GM18520 (cell line): ENCODE data around the gene FILIP1L.

Source experiments
- ATAC-seq: cut with Tn5 transposase; IDR thresholded peaks from one replicate; pipeline ENCODE4 v1.9.1; 2021; ENCODE audit not compliant: unreplicated experiment

The FILIP1L gene

DNA sequence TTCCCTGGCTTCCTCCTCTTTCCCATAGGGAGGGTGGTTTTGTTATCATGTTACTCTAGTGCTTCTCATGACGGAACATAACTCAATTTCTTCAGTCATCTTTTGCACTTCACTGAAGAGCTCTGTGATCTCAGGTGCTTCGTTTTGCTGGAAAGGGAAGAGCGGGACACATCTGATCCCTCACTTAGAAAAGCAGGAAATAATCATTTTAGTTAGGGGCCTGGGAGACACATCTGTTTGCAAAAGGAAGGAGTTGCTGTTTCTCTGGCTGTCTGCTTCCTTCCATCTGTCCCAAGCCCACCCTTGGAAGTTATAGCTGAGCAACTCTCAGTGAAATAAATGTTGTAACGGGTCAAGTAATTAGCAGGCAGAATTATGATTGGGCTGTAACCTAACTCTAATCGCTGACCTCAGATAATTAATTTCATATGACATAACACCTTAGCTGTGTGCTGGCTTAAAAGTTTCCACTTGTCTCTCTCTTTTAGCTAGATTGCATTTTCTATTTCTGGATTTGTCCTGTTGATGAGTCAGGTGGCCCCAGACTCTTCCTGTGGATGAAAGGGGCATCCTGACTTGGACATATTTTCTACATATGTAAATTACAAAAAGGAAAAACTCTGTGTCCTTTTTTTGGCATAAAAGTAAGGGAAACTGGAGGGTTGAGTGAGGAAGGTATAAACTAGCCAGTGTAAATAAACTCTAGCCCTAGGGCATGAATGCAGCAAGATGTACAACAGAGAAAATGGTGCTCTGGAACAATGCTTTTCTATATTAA, 11.0 kb upstream of the FILIP1L start:
- ATAC-seq, result no peak

DNA sequence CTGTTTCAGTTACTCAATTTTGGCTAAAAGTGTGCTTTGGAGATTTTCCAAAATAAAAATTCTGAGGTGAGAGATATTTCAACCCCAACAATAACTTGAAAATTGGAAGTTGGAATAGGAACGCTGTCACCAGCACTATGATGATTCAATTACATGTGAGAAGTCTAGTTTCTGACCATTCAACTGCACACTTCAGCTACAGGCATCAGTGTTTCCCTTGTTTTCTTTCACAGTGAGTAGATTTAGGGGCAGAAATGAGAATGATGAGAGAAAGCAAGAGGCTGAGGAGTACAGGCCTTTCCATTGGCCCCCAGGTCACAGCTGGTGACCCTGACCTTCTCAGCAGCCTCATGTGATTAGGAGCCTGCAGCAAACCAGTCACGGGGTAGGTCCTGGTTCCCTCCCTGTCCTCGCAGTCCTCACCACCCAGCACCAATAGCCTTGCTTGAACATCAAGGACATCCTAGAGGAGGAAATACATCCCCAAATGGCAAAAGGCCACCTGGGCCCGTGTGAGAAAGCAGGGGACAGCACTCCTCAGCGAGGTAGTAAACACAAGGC, 10.0 kb upstream of the FILIP1L start:
- ATAC-seq, result no peak

DNA sequence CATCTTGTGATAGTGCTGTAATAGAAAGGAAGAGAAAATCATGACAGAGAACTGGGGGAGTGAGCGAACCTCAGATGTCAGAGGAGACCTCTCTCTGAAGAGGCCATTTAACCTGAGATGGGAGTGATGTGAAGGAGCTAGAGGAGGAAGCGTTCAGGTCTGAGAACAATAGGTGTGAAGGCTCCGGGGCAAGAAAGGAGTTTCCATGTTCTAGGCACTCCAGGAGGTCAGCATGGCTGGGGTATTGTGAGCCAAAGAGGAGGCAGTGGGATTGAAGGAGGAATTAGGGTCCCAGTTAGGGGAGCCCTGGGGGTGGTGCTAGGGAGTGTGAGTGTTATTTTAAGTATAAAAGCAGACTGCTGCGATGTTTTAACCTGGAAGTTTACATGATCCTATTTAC, 8.8 kb upstream of the FILIP1L start:
- no peak for ATAC-seq

DNA sequence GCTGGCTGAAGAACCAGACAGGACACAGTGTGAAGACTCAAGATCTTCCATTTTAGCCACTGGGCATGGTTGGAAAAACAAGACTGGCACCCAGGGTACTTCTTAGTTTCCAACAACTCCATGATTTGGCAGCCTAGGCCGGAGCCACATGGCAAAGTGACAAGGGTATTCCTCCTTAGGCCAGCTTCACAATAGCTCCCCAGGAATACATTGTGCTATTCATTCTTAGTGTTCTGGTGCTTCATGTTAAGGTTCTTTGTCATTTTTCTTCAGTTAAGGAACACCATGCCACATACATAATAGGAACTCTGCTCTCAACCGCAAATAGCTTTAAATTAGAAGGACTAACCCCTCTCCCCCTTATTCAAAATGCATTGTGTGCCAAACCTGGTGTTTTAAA, 8.0 kb upstream of the FILIP1L start:
- ATAC-seq, result no peak

DNA sequence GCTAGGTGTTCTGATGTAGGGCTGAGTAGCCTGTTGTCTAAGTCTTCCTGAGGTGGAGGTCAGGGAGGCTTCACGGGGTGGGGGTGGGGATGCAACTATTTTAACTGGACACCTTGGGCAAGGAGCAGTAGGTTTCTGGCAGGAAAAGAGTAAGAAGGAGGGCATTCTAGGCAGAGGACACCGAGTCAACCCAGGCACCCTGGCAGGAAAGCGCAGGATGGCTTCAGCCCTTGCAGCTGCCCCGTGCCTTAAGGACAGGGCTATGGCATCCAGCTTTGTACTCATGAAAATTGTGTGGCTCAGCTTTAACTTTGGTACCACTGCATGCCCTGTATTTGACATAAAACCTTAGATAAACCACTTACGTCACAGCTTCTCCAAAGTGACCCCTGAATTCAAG, 6.4 kb upstream of the FILIP1L start:
- ATAC-seq, result no peak

DNA sequence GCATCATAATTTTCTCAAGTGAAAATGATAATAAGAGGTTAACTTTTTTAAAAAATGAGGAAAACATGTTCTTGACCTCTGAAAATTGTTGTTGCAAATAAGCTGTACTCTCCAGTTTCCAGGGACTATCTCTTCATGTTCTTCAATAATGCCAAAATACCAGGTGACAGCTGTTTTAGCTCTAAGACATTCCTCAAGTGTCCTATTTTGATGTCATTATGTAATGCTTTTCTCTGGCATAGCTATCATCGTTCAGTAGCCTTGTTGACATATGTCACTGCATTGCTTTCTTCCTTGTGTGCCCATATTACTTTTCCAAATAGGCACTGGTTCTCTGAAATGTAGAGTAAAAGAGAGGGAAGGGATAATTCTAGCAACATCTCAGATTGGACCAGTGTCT, 5.7 kb upstream of the FILIP1L start:
- ATAC-seq, result no peak

DNA sequence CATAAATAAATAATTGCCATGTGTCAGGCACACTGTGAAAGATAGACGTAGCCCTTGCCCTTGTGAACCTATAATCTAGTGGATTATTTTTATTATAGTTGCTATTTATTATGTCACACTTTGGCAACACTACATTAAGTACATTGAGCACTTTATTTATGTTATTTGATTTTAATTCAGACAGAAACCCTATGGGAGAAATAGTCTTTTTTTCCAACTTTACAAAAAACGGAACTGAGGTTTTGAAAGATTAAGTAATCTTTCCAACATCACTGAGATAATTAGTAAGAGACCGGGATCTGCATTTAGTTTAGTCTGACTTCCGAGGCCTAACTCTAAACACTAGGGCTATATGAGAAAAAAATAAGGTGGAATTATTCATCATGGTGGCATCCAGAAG, 2.8 kb upstream of the FILIP1L start:
- ATAC-seq, result no peak

DNA sequence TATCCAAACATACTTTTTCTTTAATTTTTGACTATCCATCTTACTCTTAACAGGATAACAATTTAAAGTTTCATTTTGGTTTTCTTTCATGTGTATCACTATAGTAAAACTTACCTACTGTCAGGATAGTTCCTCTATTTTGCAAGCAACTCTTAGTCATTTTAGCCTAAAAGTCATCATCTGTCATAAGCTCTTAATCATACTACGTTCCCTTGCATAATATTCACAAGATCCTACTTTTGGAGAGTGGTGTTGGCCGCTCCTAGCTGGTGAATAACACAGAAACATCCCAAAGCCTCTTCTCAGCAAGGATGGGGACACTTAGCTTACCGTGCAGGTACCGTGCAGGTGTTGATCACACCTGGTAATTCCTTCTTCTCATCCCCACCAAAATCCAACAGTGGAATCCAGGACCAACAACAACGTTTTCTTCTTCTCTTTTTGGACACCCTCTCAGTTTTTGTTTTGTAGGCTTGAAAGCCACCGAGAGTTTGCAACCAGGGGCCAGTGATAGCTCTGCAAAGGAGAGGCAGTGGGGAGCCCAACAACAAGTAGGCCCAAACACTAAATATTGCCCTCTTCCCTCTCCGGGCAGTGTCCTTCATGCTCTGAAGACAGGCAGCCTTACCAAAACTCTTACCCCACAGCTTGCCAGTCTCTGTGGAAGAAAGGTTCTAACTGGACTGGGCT, 433 bp downstream of the FILIP1L start:
- ATAC-seq, result no peak

DNA sequence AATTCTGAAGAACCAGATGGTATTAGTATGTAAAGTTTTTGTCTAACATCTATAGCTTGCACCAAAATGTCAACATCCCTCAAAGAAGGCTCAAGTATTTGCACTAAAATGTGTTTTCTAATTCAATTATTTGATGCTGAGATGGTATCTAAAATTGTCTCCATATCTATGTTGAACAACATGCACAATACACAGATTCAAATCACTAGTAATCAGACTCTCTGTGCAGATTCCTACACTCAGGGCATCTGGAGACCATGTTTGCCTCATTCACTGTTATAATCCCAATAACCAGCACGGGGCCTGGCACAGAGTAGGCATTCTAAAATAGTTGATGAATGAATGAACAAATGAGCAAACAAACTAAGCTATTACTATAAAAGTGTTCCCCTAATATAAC, 2.6 kb downstream of the FILIP1L start:
- ATAC-seq, result no peak

DNA sequence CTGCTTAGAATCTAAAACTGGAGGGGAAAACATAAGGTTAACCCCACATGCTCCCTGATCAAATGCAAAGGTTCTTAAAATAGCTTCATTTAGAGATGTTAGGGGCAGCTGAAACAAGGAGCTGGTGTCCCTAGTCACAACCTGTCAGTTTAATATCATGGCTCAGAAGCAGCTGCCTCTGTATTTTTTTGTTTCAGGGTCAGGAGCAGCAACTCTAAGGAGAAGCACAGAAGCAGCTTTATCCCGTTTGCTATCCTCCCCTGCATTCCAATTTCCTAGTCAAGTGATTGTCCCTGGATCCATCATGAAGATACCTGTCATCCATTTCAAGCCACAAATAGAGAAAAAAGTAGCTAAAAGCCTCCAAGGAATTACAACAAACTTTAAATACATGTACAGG, 4.1 kb downstream of the FILIP1L start:
- ATAC-seq, result no peak

DNA sequence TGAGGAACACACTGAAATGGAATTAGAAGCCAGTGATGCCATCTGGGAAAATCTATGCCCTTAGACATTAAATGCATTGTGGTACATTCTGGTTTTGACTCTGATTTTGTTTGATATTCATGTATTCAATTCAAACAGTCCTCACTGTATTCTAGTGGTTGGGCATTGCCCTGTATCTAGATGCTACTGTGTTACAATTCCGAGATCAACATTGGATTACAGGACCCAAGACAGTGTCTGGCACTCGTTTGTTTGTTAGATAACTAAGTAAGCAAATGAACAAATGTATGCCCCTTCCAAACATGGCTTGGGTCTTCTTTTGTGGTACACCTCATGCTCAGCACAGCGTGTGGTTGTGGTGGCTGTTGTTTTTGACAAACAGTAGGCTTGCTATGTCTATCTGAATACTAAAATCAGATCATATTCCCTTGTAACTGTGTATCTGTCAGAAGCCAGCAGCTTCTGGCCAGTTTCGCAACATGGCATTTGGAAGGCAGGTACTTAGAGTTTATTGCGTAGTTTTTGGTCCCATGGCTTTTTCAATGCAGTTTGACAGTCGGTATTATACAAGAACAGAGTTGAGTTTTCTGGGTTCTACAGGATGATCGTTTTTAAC, 5.7 kb downstream of the FILIP1L start:
- no peak for ATAC-seq

DNA sequence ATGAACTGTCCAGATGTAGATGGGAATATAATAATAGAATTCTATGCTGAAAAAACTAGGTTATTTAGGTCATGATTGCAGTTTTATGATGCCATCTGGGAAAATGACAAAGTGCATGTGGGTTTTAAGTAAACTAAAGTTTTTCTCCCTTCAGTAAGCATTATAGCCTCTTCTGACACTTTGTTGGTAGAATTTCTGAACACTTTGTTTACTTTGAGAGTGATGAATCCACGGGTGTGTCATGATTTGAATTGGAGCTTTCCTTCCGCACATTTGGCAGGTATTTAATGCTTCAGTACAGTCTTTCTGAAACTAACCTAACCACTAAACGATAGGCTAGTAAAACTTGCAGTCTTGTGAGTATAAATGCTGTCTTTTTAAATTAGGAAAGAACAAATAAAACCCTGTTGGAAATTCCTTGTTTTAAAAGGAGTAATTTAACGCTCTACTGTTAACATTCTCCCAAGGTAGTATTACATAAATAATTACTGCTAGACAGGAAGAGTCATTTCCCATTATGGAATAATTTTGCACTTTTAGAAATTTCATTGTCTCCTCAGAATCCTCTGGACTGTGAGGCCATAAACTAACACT, 7.0 kb downstream of the FILIP1L start:
- no peak for ATAC-seq

DNA sequence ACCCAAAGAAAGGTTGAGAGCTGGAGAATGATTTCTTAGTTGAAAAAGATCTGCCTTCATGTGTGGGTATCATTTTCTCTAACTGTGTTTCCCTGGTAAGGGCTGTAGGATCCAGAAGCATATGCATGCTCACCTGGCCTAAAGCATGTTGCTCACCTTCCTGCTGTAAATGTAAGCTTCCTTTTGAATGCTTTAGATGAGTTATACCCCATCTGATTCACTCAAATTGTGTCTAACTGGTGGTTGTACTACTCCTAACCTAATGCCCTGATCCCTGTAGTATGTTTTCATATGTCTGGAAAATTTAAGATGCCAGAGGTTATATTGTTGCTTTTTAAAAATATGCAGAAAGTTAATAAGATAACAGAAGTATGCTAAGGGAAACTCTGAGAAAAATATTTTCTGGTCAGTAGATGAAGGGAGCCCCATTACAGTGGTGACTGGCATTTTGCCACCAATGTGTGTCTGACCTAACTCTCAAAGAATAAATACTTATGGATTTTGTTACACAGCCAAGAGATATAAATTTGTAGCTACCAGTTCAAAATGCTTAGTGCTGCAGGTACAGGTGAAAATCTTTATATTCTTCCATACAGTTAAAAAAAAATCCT, 7.7 kb downstream of the FILIP1L start:
- no peak for ATAC-seq

DNA sequence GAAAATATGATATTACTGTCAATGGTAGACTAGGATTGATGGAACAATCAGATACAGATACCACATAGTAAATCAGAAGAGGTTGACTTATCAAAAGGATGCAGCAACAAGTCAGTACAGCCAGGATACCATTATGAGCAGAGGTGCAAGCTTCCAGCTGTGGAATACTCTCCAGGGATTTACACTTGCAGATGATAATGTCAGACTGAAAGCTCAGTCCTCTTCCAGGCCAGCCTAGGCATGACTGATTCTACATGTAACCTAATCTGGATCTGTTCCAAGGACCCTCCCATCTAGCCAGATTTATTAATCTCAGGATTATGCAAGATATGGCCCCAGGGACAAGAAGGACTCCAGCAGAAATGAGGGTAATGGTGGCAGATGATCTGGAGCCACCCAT, 8.2 kb downstream of the FILIP1L start:
- no peak for ATAC-seq

DNA sequence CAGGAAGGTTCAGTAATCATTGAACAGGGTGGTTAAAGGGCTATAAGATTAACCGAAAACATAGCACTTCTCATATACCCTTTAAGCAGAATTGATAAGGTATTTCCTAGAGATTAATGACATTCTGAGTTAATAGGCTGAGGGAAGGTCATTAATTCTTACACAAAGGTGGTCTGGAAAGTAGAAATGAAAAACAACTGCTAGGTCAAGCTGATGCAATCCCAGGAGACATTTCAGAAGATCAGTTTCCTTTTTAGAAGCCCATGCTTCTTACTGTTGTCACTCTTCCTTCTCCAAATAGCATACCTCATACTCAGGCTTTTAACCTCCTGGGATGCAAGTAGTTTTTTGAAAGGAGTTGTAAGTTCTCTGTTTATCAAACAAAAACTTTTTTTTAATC, 8.8 kb downstream of the FILIP1L start:
- ATAC-seq, result no peak

DNA sequence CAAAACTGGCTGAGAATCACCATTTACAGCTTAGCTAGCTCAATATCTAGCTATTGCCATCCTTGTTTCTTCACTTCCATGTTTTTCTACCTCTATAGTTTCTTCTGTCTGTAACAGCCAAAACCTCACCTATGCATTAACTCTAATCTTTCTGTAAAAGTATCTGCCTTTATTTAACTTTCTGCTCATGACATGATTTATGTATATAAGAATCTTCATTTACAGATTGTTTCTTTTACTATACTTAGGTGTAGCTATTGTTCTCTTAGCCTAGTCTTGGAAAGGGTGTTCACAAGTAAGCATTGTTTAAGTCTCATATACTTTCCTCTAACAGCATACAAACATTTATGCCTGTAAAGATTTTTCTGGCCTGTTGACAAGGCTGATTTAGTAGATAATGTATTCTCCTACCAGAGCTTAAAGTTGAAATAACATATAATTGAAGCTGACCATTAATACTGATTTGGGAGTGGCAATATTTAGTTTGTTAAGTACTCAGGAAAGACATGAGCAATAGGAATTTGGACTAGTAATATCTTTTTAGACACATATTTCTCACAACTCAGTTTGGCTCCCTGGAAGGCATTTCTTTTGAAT, 9.4 kb downstream of the FILIP1L start:
- no peak for ATAC-seq

DNA sequence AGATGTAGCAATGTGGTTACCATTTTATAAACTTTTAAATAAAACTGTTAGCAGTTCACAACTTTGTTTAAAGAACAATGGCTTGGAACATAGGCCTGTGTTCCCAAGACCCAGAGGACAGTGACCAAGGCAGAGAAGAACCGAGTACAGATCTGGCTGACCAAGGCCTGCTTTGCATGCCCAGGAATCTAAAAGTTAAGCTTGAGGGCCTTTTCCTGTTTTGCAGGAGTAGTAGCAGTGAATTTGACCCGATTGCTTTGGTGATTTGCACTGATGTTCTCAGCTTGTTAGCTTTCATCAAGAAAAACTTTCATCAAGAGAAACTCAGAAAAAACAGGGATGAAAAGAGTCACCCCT, 9.9 kb downstream of the FILIP1L start:
- peak; percentile 7 for ATAC-seq

DNA sequence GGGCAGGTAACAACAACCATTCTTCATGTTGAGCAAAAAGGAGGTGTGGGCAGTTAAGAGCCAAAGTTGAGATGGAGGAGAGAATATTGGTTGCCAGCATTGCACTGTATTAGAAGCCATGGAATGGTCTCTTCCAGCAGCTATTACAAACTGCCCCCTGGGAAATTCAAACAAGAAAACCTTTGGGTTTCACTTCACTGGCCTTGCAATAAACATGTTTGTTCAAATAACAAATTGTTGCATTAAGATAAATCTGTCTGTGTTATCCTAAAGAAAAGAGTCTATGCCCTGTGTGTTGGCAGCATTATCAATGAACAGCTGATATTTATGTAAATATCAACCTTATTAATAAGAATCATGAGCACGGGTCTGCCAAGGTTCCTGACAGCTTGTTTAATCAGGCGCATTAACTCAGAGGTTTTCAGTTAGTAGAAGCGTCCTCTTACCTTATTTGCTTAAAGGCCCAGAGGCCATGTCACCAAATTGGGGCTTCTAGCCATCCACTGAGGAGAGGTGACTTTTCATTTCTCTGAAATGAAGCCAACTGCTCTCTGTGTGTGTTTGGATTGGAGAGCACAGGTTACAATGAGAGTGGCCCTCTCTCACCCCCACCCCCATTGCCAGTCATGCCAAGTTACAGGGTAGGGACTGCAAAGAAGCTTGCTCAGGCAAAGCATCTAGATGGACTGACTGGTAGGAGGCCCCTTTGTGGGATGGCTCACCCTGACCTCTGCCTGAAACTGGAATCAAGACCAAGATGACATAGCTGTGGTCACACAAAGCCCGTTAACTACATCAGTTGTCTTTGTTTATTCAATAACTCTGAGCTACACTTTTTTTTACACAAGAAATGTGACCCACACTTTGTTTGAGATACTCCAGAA, 10.5 kb downstream of the FILIP1L start:
- ATAC-seq, result peak; percentile 88

DNA sequence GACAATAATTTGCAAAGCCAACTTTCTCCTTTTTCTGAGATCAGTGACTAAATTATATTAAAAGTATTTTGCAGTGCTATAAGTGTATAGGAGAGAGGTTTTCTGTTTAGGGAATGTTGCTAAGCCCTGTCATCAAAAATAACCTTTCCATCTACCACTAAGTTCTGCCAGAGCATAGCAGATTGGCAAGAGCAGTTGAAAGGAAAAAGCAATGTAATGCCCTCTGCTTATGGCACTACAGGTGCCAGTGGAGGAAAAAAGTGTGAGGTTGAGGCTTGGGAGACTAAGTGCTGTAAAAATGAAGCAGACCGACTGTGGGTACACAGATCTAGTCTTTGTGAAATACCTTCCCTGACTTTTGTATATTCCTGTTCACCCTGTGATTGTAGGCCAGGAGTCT, 11.5 kb downstream of the FILIP1L start:
- ATAC-seq, result no peak

DNA sequence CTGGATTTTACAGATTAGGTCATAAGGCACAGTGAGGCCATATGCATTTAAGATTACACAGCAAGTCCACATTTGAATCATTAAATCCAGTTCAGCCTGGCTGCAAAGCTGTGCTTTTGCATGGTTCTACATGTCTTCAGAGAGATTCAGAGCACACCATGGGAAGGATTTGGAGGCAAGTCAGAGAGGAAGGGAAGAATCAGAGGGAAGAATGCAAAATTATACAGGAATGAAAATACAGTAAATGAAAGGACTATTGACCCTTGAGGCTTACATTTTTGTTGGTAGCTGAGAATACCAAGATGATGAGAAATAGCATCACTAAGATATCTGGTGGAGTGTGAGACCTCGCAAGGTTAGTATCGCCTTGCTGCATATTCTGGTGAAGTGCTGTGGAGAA, 13.9 kb downstream of the FILIP1L start:
- no peak for ATAC-seq
